ENCODE results near the gene OTULIN. TPM values are rescaled to one million over a fixed set of nuclear protein-coding genes. Genes with fewer than 3 reads are reported as not detected.

OTULIN gene
- total RNA-seq, 3 donors from 2014 or later, result 46.4 to 64.8 (median 50.1) TPM

DNA sequence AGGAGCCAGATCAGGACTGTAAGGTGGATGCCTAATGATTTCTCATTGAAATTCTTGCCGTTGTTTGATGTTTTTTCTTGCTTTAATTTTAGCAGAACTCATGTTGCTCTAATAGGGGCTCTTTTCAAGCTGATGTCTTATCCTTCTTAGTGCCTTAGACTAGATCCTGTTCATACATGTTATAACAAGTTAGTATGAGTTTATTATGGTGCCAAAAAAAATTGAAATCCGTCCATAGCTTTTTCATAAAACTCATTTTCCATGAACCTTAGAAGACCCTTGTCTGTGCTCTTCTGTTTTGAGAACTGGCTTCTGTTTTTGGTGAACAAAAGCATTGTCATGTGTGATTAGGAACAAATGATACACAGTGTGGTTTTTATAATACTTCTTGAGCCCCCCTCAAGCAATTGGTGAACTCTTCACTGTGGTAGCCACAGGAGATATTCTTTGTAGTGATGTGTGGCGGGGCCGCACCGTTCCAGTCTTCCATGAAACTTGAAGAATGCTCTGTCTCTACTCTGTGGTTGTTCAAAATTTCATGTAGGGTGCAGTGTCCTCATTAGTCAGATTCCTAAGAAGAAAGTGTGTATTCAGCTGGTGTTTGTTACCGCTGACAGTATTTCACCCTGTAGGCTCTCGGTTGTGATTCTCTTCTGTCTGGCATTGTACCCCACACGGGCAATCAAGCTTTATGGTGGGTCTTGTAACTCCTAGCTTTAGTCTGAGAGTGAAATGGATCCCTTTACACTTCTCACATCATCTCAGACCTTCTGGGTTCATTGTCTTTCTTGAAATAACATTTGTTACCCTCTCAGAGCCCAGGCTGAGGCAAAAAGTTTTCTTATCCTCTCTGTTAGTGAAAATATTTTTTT lies 10.7 kb downstream of the OTULIN start:
- peaks cover 20% of the 10 kb centered on the region for H3K36me3 Mint-ChIP-seq (ENCODE audit: insufficient read depth)
- ATAC-seq, result peak; percentile 43 to 59
- no peaks in the 10 kb centered on the region for H3K27me3 Mint-ChIP-seq (ENCODE audit: low read depth)
- H3K9me3 Mint-ChIP-seq, result no peaks in the 10 kb centered on the region
- H3K4me1 Mint-ChIP-seq (ENCODE audit: low read depth), result peaks cover 73% of the 10 kb centered on the region
- DNase-seq, result no peak
- peak overlapping the region; percentile 19 for H3K4me3 Mint-ChIP-seq

DNA sequence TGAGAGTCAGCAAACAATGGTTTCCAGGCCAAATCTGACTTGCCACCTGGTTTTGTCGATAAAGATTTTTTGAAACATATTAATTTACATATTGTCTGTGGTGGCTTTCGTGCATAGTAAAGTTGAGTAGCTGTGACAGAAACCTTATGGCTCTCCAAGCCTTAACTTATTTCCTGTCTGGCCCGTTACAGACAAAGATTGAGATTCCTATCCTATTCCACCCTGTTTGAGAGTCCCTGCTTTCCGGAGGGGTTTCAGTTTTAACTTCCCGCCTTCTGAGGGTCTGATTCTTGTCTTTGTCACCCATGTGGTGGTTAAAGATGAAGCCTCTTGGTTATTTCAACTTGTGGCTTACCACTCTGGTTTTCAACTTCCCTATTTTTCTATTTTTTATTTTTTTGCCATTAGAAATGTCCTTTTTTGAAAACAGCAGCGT lies 11.4 kb downstream of the OTULIN start:
- Mint-ChIP-seq H3K9me3 (no peaks in the 10 kb centered on the region), H3K27me3 (ENCODE audit: low read depth) (no peaks in the 10 kb centered on the region), H3K4me3 (peak overlapping the region; percentile 19), H3K36me3 (ENCODE audit: insufficient read depth) (peaks cover 24% of the 10 kb centered on the region), H3K4me1 (ENCODE audit: low read depth) (peaks cover 70% of the 10 kb centered on the region)
- ATAC-seq (peak; percentile 35 to 47), DNase-seq (no peak)

- peaks cover 65% of the 10 kb centered on the region for H3K4me1 Mint-ChIP-seq (ENCODE audit: low read depth)
- DNase-seq, result peak; percentile 17
- ATAC-seq, result peak; percentile 45 to 66
- no peaks in the 10 kb centered on the region for H3K9me3 Mint-ChIP-seq
- peak overlapping the region; percentile 19 for H3K4me3 Mint-ChIP-seq
- no peaks in the 10 kb centered on the region for H3K27me3 Mint-ChIP-seq (ENCODE audit: low read depth)
- peaks cover 25% of the 10 kb centered on the region for H3K36me3 Mint-ChIP-seq (ENCODE audit: insufficient read depth)
Observed at GRCh38 chr5:14676320-14676719, 11.8 kb downstream of the OTULIN start.

GRCh38 chr5:14678773-14679334 lies 14.3 kb downstream of the OTULIN start:
- no peaks in the 10 kb centered on the region for H3K9me3 Mint-ChIP-seq
- DNase-seq (no peak), ATAC-seq (no peak)
- H3K4me1 Mint-ChIP-seq (ENCODE audit: low read depth), result peaks cover 41% of the 10 kb centered on the region
- H3K36me3 Mint-ChIP-seq (ENCODE audit: insufficient read depth), result peaks cover 38% of the 10 kb centered on the region
- no peaks in the 10 kb centered on the region for H3K27me3 Mint-ChIP-seq (ENCODE audit: low read depth)
- H3K4me3 Mint-ChIP-seq, result no peak overlapping the region

DNA sequence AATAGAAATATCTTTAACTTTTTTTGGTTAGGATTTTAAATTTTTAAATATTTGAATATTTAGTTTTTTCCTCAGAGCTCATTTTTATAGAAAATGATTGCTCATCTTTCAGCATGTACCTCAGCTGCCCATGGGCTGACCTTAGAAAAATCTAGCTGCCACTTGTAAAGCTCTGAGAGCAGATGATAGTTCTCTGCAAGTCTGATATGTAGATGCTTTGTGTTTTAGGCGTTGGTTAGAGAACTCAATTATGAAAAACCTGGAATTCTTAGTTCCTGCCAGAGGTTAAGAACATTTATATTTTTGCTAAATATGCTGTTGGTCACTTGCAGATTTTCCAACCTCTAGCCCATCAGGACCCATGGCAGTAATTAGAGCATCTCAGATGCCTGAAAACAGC lies 15.1 kb downstream of the OTULIN start:
- peaks cover 34% of the 10 kb centered on the region for H3K4me1 Mint-ChIP-seq (ENCODE audit: low read depth)
- no peaks in the 10 kb centered on the region for H3K27me3 Mint-ChIP-seq (ENCODE audit: low read depth)
- no peak overlapping the region for H3K4me3 Mint-ChIP-seq
- peaks cover 37% of the 10 kb centered on the region for H3K36me3 Mint-ChIP-seq (ENCODE audit: insufficient read depth)
- H3K9me3 Mint-ChIP-seq, result no peaks in the 10 kb centered on the region
- DNase-seq, result no peak
- ATAC-seq, result no peak

- no peak overlapping the region for H3K4me3 Mint-ChIP-seq
- H3K27me3 Mint-ChIP-seq (ENCODE audit: low read depth), result no peaks in the 10 kb centered on the region
- no peak for ATAC-seq
- H3K9me3 Mint-ChIP-seq, result no peaks in the 10 kb centered on the region
- H3K36me3 Mint-ChIP-seq (ENCODE audit: insufficient read depth), result peaks cover 46% of the 10 kb centered on the region
- no peak for DNase-seq
- H3K4me1 Mint-ChIP-seq (ENCODE audit: low read depth), result peaks cover 24% of the 10 kb centered on the region
Observed at GRCh38 chr5:14681236-14681752, 16.8 kb downstream of the OTULIN start.

DNA sequence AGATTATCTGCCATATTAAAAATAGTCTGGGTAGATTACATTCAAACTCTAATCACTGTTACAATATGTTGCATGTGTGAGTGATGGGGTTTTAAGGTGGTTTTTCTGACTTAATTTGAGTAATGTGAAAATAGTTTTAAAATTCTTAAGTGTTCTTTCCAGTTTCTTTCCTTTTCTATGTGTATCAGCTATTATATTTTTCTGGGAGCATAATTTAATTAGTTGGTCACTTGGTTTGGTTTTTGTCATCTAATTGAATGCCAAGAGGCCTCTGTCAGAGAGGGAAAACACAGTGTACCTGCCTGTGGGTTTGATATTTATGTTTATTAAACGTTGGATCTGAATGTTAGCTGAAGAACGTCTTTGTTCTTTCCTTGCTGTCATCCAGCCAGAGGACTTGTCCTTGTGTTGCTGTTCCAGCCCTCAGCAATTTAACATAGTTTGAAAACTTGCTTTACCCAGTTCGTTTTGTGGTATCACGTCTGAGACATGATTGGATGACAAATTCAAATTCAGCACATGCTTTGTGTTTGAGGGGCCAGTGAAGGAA lies 19.5 kb downstream of the OTULIN start:
- Mint-ChIP-seq H3K9me3 (no peaks in the 10 kb centered on the region), H3K36me3 (ENCODE audit: insufficient read depth) (peaks cover 49% of the 10 kb centered on the region), H3K4me1 (ENCODE audit: low read depth) (peaks cover 9% of the 10 kb centered on the region)

GRCh38 chr5:14684757-14685156 lies 20.2 kb downstream of the OTULIN start:
- ATAC-seq, result no peak
- Mint-ChIP-seq H3K4me1 (ENCODE audit: low read depth) (peaks cover 9% of the 10 kb centered on the region), H3K9me3 (peaks cover 3% of the 10 kb centered on the region), H3K4me3 (no peak overlapping the region), H3K36me3 (ENCODE audit: insufficient read depth) (peaks cover 54% of the 10 kb centered on the region), H3K27me3 (ENCODE audit: low read depth) (no peaks in the 10 kb centered on the region)
- DNase-seq, result no peak

More for the DNA sequence above, 19.5 kb downstream of the OTULIN start:
- ATAC-seq, result no peak
- Mint-ChIP-seq H3K27me3 (ENCODE audit: low read depth) (no peaks in the 10 kb centered on the region), H3K4me3 (no peak overlapping the region)
- DNase-seq, result no peak

DNA sequence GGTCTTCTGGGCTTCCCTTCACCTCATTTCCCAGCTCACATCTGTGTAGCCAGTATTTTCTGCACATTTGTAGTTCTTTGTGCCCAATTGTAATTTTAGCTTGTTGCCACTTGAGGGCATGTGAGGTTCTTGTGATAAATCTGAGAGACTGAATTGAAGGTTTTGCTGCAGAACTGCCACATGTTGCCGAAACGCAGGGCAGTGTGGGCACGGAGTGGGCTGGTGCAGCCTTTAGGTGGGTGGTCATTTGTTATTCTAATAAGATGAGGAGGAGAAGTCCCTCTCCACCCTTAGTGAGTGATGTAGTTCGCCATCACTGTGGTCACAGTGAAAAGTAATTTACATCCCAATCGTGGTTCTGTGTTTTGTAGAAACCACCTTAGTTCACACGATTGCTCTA lies 21.2 kb downstream of the OTULIN start:
- Mint-ChIP-seq H3K9me3 (peaks cover 4% of the 10 kb centered on the region), H3K4me3 (peak overlapping the region; percentile 23)

DNA sequence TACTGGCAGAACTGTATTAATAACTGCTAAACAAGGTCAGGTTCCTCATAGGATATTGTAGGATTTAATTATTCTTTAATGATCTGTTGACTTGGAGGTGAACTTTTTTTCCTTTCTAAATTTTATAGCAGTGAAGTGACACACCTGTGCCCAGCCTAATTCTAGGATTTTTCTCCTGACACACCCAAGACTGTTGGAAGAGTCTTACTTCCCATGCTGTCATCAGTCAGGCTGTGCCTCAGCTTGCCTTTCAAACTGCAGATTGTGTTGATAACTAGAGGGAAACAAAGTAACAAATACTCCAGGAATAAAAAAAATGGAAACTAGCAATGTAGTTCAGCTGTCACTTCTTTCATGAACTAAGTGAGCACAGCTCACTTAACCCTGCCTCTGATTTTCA lies 22.0 kb downstream of the OTULIN start:
- H3K9me3 Mint-ChIP-seq, result peaks cover 4% of the 10 kb centered on the region
- H3K36me3 Mint-ChIP-seq (ENCODE audit: insufficient read depth), result peaks cover 60% of the 10 kb centered on the region
- no peaks in the 10 kb centered on the region for H3K27me3 Mint-ChIP-seq (ENCODE audit: low read depth)
- no peak overlapping the region for H3K4me3 Mint-ChIP-seq
- ATAC-seq, result no peak
- no peak for DNase-seq
- peaks cover 9% of the 10 kb centered on the region for H3K4me1 Mint-ChIP-seq (ENCODE audit: low read depth)

More for the DNA sequence above, 21.2 kb downstream of the OTULIN start:
- peaks cover 59% of the 10 kb centered on the region for H3K36me3 Mint-ChIP-seq (ENCODE audit: insufficient read depth)
- peak; percentile 81 to 91 for ATAC-seq
- H3K4me1 Mint-ChIP-seq (ENCODE audit: low read depth), result peaks cover 9% of the 10 kb centered on the region
- DNase-seq, result no peak
- H3K27me3 Mint-ChIP-seq (ENCODE audit: low read depth), result no peaks in the 10 kb centered on the region

- H3K27me3 Mint-ChIP-seq (ENCODE audit: low read depth), result no peaks in the 10 kb centered on the region
- peaks cover 4% of the 10 kb centered on the region for H3K9me3 Mint-ChIP-seq
- H3K4me1 Mint-ChIP-seq (ENCODE audit: low read depth), result peaks cover 9% of the 10 kb centered on the region
- peaks cover 54% of the 10 kb centered on the region for H3K36me3 Mint-ChIP-seq (ENCODE audit: insufficient read depth)
- no peak for ATAC-seq
- no peak overlapping the region for H3K4me3 Mint-ChIP-seq
- no peak for DNase-seq
Observed at GRCh38 chr5:14687023-14687665, 22.6 kb downstream of the OTULIN start.

DNA sequence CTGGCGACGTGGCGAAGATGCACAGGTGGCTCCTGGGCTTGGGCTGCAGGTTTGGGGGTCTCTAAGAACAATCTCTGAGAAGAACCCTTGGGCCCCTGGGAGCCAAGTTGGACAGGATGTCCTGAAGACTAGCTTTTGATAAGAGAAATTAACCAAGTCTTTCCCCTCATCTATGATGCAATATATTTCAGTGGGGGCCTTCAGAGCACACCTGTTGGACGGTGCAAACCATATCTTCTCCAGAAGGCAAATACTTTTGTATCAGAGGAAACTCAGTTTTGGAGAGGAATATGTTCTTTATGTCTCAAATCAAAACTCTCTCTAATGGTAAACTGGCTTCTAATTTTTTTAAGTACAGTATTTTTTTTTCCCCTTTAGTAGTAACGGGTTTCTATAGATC lies 28.6 kb downstream of the OTULIN start:
- DNase-seq, result no peak
- no peak overlapping the region for H3K4me3 Mint-ChIP-seq
- H3K27me3 Mint-ChIP-seq (ENCODE audit: low read depth), result no peaks in the 10 kb centered on the region
- peaks cover 62% of the 10 kb centered on the region for H3K36me3 Mint-ChIP-seq (ENCODE audit: insufficient read depth)
- peaks cover 9% of the 10 kb centered on the region for H3K4me1 Mint-ChIP-seq (ENCODE audit: low read depth)
- ATAC-seq, result no peak
- peaks cover 4% of the 10 kb centered on the region for H3K9me3 Mint-ChIP-seq

DNA sequence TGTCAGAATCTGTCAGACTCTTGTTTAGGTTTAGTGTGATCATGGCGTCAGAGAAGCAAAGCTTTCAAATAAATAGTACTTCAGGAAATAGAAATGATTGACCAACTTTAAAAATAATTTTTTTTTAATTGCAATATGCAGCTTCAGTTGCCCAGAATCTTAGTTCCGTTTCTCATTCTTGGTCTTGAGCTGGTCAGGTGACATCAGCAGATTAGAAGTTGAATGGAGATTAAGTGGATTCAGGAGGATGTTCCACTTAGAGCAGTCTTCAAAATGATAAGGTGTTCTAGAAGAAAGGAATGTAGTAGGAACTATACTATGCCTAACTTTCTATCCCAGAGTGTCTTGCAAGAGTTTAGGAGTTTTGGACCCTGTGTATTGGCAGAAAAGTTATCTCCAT lies 30.6 kb downstream of the OTULIN start:
- DNase-seq, result no peak
- no peaks in the 10 kb centered on the region for H3K9me3 Mint-ChIP-seq
- no peak for ATAC-seq
- peaks cover 23% of the 10 kb centered on the region for H3K4me1 Mint-ChIP-seq (ENCODE audit: low read depth)
- peaks cover 65% of the 10 kb centered on the region for H3K36me3 Mint-ChIP-seq (ENCODE audit: insufficient read depth)
- no peak overlapping the region for H3K4me3 Mint-ChIP-seq
- no peaks in the 10 kb centered on the region for H3K27me3 Mint-ChIP-seq (ENCODE audit: low read depth)

DNA sequence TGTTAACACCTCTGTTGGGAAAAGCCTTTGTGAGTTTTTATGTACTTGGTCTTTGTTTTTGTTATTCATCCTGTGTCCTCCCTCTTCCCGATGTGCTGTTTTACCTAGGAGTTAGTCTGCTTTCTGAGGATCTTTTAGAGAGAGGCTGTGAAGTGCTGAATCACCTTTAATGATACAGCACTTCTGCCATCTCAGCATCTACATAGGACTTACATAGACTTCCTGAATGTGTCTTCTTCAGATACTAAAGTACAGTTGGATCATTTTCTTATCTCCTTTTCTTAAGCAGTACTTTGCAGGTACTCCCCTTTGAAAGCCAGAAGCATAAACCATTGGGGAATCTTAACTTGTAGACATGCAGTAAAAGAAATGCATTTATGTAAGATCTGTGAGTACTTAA lies 31.5 kb downstream of the OTULIN start:
- H3K4me1 Mint-ChIP-seq (ENCODE audit: low read depth), result peaks cover 30% of the 10 kb centered on the region

More for the DNA sequence above, 31.5 kb downstream of the OTULIN start:
- no peaks in the 10 kb centered on the region for H3K27me3 Mint-ChIP-seq (ENCODE audit: low read depth)
- no peak for ATAC-seq
- H3K36me3 Mint-ChIP-seq (ENCODE audit: insufficient read depth), result peaks cover 56% of the 10 kb centered on the region
- H3K4me3 Mint-ChIP-seq, result no peak overlapping the region
- DNase-seq, result no peak
- H3K9me3 Mint-ChIP-seq, result no peaks in the 10 kb centered on the region

Measured in activated T-cell treated with anti-CD3 and anti-CD28 coated beads, Interleukin-2, amount 50 U/mL, for 4 hours (primary cell).